Stimulated activated CD4-positive, alpha-beta T cell treated with anti-CD3 and anti-CD28 coated beads, Interleukin-1b, Interleukin-23, amount 100 ng/mL, for 48 hours (primary cell): ENCODE results near the gene SLC5A11.
"Not testable (repeated sequence)": the region's sequence is repeated elsewhere in the genome, so short reads cannot be mapped to it uniquely, and the experiment has no call there.

ENCODE experiments used
- DNase-seq: peaks from one replicate; pipeline ENCODE4 v3.0.0-alpha.2; 2020

The SLC5A11 gene

GRCh38 chr16:24845726-24846547, at the start of gene SLC5A11:
Gene SLC5A11, plus strand, starts transcription at chr16:24845963. Its CDS starts 12,681 bp downstream, at chr16:24858644.
- DNase-seq, result no peak

DNA sequence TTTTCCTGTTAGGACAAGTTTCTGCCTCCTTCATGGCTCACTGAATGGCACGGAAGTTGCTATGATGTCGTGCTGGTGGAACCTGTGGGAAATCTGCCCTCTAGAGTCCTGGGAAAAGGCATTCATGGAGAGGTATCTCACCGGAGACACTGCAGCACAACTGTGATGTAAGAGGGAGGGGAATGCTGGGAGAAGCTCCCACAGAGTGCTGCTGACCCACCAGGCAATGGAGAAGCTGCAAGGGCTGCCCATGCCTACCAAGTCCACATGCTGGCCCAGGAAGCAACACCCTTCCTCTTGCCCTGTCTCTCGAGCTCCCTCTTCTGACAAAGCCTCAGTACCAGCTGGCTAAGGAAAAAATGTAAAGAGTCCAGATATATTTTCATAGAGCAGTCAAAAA, 45.2 kb upstream of the SLC5A11 start:
- DNase-seq, result no peak

DNA sequence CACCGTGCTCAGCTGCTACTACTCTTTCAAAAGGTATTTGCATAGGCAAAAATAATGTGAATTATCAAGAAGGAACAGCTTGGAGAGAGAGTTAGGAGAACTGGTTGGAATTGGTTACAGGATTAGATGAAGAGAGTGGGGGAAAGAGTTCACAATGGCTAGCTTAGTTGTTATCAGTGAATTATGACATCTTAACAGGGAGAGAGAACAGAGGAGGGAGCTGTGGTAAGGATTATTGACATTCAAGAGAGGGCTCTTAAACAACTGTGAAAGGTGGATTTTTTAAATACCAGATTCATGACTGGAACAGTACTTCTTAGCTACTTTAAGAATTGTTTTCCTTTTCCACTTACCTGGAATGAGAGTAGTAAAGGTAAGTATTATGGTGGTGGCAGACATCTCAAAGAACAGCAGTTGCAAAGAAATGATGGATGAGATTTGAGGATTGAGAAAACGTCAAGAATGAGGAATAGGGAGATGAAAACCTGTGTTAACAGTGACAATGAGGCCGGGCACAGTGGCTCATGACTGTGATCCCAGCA, 43.9 kb upstream of the SLC5A11 start:
- no peak for DNase-seq

GRCh38 chr16:24805484-24805883, 40.3 kb upstream of the SLC5A11 start:
- no peak for DNase-seq

DNA sequence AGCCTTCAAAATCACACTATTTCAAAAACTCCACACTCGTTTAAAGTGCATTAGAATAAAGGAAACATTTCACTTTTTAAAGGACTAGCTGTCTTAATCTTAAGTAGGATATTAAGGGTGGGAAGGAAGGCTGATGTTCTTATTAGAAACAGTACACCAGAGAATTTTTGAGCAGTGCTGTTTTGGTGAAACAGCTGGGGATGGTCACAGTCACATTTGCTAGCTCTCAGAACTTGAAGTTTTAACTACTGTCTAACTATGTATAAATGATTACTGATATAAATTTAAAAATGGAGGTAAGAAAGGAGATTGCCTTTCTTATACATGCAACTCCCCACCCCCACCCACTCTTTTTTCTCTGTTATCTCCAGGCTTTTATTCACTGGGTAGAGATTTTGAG, 38.5 kb upstream of the SLC5A11 start:
- no peak for DNase-seq

DNA sequence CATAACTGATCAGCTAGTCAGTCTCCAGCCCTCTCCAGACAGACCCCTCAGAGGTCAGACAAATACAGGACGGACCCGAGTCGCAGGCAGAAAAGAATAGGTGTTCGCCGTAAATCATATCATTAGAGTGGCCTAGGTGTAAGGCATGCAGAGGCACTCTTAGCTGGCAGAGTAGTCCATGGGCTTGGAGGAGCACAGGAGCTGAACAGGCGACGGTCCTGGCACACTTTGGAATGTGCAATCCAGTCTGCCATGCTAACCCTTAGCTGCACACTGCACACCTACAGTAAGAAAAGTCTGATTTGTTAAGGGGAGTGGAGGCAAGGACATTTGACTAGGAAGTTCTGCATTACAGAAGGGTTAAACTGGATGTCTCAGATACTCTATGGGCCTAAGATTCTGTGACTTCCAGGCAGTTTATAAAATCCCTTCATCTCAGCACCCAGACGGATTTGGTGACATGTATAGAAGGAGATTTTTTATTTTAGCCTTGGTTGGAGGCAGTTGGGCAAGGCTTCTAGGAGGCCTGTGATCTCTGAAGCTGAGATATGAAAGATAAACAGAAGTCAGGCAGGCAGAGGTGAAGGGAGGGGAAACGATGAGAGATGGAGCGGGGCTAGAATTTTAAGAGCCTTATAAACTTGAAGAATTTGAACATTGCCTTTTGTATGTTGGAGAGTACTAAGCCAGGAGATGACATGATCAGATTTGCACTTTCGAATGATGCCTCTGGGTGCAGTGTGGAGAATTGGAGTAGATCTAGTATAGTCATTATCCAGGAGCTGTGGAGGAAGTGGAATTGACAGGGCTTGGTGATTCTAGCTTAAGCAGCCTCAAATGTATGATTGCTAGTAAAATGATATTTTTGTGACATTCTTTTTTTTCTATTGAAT, 34.6 kb upstream of the SLC5A11 start:
- no peak for DNase-seq

- DNase-seq, result not testable (repeated sequence)
Measured at GRCh38 chr16:24812813-24813212, 33.0 kb upstream of the SLC5A11 start.

GRCh38 chr16:24815021-24815420, 30.7 kb upstream of the SLC5A11 start:
- no peak for DNase-seq

GRCh38 chr16:24816688-24817087, 29.1 kb upstream of the SLC5A11 start:
- no peak for DNase-seq

DNA sequence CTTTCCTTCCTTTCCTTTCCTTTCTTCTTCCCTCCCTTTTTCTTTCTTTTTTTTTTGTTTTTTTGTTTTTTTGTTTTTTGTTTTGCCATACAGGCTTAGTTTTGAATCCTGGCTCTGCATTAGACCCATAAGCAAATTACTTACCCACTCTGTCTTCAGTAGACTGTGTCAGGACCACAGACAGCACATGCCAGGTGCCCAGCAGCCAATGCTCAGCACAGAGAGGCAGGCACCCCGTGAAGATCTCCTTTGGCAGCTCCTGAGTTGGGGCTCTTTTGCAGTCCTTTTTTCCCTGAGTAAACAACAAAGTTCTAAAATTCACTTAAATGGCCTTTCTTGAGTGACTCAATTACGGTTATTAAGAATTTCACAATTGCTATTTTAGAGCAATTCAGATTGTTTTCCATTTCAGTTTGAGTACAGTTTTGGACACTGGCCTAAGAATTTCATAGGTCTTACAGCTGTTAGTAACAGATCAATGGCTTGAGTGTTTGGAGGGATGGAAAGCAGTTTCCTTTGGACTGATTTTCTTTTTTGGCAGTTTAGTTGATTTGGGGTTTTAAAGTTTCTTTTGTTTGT, 26.2 kb upstream of the SLC5A11 start:
- DNase-seq, result no peak

DNA sequence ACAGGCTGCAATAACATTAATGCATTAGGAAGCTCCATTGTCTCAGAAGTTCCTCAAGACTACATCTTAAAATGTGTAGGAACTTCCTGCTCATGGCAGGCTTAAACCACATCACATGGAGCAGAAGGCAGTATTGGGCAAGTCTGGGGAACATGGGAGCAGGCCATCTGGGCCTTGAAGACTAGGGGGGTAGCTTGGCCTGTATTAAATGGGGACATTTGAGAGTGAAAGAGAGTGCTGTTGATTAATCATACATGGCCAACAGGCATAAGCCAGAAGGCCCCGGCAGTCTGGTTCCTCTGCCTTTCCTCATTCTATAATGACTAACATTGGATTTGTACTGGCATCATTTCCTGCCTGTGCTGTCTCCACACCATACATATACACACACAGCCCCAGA, 25.2 kb upstream of the SLC5A11 start:
- no peak for DNase-seq

DNA sequence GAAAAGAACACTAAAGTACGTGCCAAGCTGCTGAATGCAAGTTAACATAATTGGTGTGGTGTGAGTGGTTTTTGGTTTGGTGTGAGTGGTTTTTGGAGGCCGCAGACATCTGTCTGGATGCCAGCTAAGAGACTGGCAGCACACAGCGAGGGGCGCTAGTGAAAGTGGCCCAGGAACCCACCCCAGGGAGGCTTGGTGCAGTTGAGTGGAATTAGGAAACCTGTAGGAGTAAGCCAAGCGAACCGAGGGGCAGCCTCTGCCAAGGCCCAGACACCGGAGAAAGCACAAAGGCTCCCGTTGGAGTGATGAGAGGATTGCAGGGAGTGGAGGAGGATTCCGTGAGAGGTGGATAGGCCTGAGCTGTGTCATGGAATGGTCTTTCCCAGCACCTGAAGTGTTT, 24.6 kb upstream of the SLC5A11 start:
- DNase-seq, result no peak

DNA sequence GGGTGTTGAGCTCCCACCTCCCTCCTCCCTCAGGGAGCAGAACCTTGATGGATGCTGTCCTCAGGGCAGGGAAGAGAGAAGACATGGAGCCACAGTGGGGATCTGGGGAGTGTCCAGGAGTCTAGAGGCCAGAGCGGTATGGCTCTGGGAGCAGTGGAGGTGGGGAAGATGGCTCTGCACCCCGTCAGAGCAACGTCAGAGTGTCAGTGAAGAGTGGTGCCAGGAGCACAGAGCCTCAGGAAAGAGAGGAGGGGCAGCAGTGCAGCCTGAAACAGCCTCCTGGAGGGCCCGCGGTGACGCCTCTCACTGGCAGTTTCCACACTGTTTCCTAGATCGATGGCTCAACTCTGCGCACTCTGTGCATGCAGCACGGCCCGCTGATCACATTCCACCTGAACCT, 23.2 kb upstream of the SLC5A11 start:
- DNase-seq, result no peak

- DNase-seq, result no peak
Measured at GRCh38 chr16:24822974-24823373, 22.8 kb upstream of the SLC5A11 start.

DNA sequence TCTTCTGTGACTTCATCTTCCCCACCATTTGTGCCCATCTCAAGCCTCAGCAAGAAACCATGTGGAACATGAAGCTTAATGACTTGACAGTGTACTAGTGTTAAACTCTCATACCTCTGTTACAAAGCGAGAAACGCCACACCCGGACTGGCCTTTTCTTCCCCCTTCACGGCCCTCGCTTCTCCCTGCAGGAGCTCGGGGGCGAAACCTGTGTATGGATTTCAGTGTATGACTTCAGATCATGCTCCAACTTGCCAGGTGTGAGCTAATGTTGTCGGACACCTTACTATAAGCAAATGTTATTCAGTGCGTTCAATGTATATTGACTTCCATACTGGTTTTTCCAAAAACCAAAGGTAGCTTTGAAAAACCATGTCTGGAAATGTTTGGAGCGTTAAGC, 20.1 kb upstream of the SLC5A11 start:
- no peak for DNase-seq

GRCh38 chr16:24826096-24826690, 19.6 kb upstream of the SLC5A11 start:
- no peak for DNase-seq

DNA sequence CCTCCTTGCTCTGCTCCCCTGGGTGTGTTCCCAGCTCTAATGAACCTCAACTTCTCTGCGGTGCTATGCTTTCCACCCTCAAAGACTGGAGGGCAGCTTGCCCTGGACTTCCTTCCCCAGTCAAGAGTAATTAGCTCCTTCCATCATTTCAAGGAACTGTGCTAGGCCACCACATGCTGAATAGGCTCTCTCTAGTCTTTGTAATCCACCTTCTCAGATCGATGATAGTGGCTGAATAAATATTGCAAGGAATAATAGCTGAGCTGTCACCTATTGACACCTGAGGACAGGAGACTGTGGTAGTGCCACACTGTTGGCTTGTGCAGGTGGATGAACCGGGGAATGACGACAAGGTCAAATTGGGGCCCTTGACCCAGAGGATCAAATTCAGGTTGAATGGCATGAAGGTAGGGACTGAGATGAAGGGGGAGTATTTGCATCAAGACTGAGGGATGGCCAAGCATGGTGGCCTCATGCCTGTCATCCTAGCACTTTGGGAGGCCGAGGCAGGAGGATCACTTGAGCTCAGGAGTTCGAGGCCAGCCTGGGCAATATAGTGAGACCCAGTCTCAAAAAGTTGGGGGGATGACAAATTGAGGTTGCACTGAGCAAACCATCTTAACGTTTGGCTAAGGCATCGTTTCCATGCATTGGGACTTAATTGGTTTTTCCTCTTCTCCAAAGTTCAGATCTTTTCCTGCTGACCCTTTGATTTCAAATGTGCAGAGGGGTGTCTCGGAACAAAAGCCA, 18.8 kb upstream of the SLC5A11 start:
- DNase-seq, result no peak

DNA sequence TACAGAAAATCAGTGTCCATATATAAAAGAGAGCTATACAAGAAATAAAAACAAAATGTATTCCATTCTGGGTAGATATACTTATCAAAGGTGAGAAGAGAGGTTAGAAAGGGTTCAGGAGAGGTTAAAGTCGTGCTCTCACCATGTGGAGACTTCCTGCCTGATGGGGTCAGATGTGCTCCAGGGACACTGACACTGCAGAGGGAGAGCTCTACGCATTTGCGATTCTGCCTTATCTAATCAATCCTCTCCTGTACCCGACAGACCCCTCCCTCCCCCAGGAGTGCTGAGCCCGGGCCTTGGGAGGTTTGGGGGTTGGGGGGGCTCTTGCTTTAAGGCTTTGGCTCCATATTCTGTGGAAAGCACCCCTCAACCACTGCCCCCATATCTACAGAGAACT, 16.6 kb upstream of the SLC5A11 start:
- no peak for DNase-seq

DNA sequence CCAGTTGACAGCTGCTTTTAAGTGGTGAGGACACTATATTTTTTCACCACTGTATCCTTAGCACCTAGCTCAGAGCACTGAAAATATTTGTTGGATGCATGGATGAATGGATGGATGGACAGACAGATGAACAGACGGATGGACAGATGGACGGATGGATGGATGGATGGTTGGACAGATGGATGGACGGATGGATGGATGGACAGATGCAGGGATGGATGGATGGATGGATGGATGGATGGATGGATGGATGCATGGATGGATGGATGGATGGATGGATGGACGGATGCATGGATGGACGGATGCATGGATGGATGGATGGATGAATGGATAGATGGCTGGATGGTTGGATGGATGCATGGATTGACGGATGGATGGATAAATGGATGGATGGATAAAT, 12.4 kb upstream of the SLC5A11 start:
- no peak for DNase-seq

DNA sequence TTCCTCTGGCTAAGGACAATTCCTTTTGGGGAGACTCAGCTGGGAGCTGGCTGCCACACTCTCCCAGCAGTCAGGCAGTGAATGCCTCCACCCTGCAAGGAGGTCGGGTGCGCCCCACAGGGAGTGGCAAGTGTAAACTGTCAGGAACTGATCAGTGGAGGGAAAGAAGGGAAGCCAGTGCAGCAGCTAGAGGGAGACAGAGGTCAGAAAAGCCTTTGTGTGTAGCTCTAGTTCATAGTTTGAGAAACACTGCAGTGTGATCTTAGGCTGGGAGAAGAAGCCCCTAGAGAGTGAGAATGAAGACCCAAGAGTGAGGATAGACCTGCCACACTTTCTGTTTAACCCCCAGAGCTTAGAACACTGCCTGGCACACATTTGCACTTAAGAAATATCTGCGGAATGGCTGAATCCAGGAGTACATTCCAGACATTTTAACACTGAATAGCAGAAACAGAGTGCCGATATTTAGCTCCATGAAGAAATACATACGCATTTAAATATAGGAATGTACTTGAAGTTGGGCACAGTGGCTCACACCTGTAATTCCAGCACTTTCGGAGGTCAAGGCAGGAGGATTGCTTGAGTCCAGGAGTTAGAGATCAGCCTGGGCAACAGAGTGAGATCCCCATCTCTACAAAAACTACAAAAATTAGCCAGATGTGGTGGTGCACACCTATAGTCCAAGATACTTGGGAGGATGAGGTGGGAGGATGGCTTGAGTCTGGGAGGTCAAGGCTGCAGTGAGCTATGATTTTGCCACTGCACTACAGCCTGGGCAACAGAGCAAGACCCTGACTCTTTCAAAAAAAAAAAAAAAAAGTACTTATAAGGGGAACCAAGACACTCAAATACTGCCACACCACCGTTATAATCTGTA, 11.1 kb upstream of the SLC5A11 start:
- DNase-seq, result no peak

DNA sequence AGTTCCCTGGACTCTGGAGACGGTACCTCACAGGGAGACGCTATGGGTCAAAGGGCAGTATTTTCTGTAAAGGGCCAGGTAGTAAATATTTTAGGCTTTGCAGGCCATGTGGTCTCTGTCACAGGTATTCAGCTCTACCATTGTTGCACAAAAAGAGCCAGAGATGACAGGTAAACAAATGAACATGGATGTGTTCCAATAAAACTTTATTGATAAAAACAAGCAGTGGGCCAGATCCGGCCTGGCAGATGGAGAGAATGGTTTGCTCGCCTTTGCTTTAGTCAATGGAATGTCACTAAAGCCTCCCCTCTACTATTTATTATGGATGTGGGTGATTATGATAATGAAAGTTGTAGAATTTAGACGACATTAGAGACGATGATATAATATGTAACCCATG, 8.9 kb upstream of the SLC5A11 start:
- no peak for DNase-seq
